Stimulated activated naive CD8-positive, alpha-beta T cell treated with anti-CD3 and anti-CD28 coated beads, Interleukin-15, amount 100 ng/mL, for 72 hours (primary cell): ENCODE data around the gene MAG.
A peak's percentile ranks its signal among the peaks of the same experiment; 100 is the strongest.

Source experiments
- ATAC-seq: fragments of 150-1000 bp; cut with Tn5 transposase; 2 replicates; pipeline ENCODE4 v1.10.0; 2021; ENCODE audit warnings: mild to moderate bottlenecking, moderate library complexity
- DNase-seq, 2 donors: peaks; one replicate each; pipeline ENCODE4 v3.0.0; 2021 to 2022
- H3K27ac Mint-ChIP-seq, 2 donors: one replicate each; pipeline ENCODE4 v1.8.0; 2022; ENCODE audit warnings: mild to moderate bottlenecking in 2 of 2, mixed read lengths in 2 of 2, moderate library complexity in 2 of 2
- H3K27me3 Mint-ChIP-seq: one replicate; pipeline ENCODE4 v1.8.0; 2022; ENCODE audit warnings: mixed read lengths
- H3K4me1 Mint-ChIP-seq: one replicate; pipeline ENCODE4 v1.8.0; 2022; ENCODE audit warnings: mild to moderate bottlenecking, mixed read lengths
- H3K4me3 Mint-ChIP-seq, 2 donors: one replicate each; pipeline ENCODE4 v1.8.0; 2022; ENCODE audit warnings: mild to moderate bottlenecking in 2 of 2, mixed read lengths in 2 of 2, moderate library complexity in 1 of 2
- H3K9me3 Mint-ChIP-seq, 2 donors: one replicate each; pipeline ENCODE4 v1.8.0; 2022; ENCODE audit warnings: mixed read lengths in 2 of 2

MAG gene

DNA sequence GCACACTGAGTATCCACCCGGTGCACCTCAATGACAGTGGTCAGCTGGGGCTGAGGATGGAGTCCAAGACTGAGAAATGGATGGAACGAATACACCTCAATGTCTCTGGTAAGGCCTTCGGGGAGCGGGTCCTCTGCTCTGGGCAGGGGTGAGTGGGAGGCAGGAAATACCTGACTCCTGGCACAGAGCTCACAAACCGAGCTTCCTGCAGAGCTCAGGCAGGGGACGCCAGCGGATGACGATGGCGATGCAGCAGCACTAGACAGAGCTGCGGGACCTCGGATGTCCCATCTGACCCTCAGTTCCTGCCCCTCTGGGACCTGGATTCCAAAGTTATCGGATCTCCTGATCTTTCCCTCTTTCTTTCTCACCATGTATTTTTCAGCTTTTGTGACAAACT is 40.9 kb downstream of the MAG start:
- Mint-ChIP-seq H3K27ac (peak overlapping the region in 1 of 2 donors; percentile 8), H3K4me1 (peaks cover 50% of the 10 kb centered on the region)

DNA sequence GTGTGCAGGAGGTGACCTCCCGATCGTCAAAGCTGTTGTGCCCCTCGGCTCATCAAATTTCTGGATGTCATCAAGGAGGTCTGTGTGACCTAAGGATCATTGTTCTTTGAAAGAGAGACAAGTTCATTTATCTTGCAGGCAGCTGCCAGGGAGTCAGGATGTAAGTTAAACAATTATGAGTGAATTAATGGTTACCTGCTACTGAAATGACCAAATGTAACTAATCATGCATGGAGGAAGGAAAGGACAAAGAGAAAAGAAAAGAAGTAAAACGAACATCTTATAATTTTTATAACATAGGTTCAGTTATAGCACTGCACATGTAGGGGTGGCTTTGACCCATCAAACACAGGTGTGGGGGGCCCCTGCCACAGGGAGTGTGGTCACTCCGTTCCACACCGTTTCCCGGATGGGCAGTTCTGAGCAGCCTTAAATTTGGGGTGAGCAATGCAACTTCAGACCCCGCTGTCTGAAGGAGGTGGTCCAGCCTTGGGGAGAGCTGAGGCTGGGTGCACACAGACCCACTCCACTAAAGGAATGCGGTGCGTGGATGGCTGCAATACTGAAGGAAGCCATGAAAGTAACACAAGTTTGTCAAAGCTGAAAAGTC is 42.3 kb downstream of the MAG start:
- peak overlapping the region in 1 of 2 donors; percentile 40 for H3K4me3 Mint-ChIP-seq
- H3K4me1 Mint-ChIP-seq, result peaks cover 37% of the 10 kb centered on the region
- H3K27ac Mint-ChIP-seq, result peak overlapping the region in 1 of 2 donors; percentile 70
- H3K27me3 Mint-ChIP-seq, result peaks cover 8% of the 10 kb centered on the region
- DNase-seq (no peak), ATAC-seq (no peak)
- no peaks in the 10 kb centered on the region for H3K9me3 Mint-ChIP-seq

More for the DNA sequence above, 40.9 kb downstream of the MAG start:
- Mint-ChIP-seq H3K4me3 (peak overlapping the region; percentile 54 to 61), H3K27me3 (peaks cover 8% of the 10 kb centered on the region), H3K9me3 (no peaks in the 10 kb centered on the region)
- peak; percentile 79 for ATAC-seq
- no peak for DNase-seq

DNA sequence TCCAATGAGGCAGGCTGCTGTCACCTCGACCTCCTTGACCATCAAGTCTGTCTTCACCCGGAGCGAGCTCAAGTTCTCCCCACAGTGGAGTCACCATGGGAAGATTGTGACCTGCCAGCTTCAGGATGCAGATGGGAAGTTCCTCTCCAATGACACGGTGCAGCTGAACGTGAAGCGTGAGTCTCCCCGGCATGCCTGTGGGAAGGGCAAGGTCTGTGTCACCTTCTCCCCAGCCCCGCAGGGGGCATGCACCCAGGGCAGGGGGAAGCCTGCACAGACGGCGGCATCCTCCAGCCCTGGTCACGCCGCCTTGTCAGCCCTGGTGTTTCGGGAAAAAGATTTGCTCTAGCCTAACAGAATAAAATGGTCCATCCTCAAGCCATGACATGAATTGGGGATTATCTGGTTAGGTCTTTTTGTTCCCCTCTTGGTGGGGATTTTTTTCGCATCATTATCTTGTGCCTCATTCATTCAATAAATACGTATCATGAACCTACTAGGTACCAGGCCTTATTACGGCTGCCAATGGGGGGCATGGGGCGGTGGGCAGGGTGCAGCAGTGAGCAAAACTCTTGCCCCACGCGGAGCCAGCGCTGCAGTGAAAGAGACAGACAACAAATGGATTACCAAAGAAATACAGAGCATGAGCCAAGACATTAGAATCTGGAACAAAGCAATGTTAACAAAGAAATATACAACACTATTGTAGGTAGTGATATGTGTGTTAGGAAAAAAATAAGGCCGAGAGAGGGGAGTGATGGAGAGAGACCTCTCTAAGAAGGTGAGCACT is 44.4 kb downstream of the MAG start:
- Mint-ChIP-seq H3K27ac (peak overlapping the region; percentile 2 to 76), H3K4me3 (no peak overlapping the region), H3K4me1 (peaks cover 31% of the 10 kb centered on the region), H3K9me3 (no peaks in the 10 kb centered on the region), H3K27me3 (peaks cover 2% of the 10 kb centered on the region)
- DNase-seq, result no peak
- ATAC-seq, result no peak

DNA sequence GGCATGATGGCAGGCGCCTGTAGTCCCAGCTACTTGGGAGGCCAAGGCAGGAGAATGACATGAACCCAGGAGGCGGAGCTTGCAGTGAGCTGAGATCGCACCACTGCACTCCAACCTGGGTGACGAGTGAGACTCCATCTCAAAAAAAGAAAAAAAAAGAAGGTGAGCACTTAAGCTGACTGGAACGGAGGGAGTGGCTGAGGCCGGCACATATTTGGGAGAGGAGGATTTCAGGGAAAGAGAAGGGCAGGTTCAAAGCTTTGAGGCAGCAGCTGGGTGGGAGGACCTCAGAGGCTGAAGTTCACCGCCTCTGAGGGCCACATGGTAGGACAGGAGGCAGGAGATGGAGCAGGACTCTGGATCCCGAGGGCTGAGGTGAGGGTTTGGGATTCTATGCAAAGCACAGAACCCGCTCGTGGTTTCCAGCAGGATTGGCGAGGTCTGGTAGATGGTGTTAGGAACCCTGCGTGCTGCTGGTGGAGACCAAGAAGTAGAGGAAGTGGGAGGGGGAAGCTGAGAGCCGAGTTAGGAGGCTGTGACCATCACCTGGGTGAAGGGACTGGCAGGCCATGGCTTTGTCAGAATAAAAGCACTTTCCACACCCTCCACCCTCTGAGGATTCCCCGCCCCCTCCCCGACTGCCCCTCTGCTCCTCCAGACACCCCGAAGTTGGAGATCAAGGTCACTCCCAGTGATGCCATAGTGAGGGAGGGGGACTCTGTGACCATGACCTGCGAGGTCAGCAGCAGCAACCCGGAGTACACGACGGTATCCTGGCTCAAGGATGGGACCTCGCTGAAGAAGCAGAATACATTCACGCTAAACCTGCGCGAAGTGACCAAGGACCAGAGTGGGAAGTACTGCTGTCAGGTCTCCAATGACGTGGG is 45.4 kb downstream of the MAG start:
- peaks cover 30% of the 10 kb centered on the region for H3K4me1 Mint-ChIP-seq
- H3K9me3 Mint-ChIP-seq, result no peaks in the 10 kb centered on the region
- H3K27me3 Mint-ChIP-seq, result peaks cover 5% of the 10 kb centered on the region
- H3K4me3 Mint-ChIP-seq, result no peak overlapping the region
- ATAC-seq (no peak), DNase-seq (no peak)
- H3K27ac Mint-ChIP-seq, result peak overlapping the region; percentile 21 to 55

DNA sequence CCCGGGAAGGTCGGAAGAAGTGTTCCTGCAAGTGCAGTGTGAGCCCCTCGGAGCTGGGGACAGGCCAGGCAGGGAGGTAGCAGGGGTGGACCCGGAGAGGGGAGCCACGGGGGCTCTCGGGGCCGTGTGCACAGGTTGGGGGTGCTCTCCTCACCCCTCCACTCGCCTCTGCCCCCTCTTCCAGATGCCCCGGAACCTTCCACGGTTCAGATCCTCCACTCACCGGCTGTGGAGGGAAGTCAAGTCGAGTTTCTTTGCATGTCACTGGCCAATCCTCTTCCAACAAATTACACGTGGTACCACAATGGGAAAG is 46.0 kb downstream of the MAG start:
- Mint-ChIP-seq H3K27me3 (peaks cover 7% of the 10 kb centered on the region), H3K27ac (peak overlapping the region in 1 of 2 donors; percentile 21), H3K9me3 (no peaks in the 10 kb centered on the region), H3K4me3 (no peak overlapping the region), H3K4me1 (peaks cover 24% of the 10 kb centered on the region)
- ATAC-seq (no peak), DNase-seq (no peak)

DNA sequence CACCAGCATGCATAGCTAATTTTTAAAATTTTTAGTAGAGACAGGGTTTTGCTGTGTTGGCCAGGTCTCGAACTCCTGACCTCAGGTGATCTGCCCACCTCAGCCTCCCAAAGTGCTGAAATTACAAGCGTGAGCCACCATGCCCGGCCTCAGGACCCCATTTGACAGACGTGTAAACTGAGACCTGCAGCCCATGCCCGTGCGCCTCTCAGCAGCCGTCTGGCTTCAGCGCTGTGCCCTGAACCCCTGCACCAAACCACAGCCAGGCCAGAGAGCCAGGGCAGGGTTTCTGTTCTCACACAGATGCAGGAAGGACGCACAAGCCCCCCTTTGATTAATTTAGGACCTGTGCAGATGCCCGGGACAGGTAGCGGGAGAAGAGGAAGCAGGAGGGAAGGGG is 48.5 kb downstream of the MAG start:
- no peak for DNase-seq
- Mint-ChIP-seq H3K9me3 (no peaks in the 10 kb centered on the region), H3K4me1 (peaks cover 2% of the 10 kb centered on the region), H3K4me3 (no peak overlapping the region), H3K27me3 (peaks cover 7% of the 10 kb centered on the region), H3K27ac (no peak overlapping the region)
- no peak for ATAC-seq

DNA sequence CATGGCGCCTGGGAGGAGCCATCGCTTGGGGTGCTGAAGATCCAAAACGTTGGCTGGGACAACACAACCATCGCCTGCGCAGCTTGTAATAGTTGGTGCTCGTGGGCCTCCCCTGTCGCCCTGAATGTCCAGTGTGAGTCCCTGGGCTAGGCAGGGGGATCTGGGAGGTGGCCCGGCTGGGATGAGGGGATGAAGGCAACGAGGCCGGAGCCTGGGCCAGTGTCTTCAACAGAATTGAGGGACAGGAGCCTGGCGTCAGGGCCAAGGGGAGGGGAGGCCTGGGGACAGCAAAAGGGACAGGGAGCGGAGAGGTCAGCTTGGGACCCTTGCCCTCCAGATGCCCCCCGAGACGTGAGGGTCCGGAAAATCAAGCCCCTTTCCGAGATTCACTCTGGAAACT is 49.0 kb downstream of the MAG start:
- DNase-seq (no peak), ATAC-seq (no peak)
- H3K27ac Mint-ChIP-seq, result peak overlapping the region in 1 of 2 donors; percentile 56
- peaks cover 8% of the 10 kb centered on the region for H3K4me1 Mint-ChIP-seq
- H3K9me3 Mint-ChIP-seq, result no peaks in the 10 kb centered on the region
- peaks cover 7% of the 10 kb centered on the region for H3K27me3 Mint-ChIP-seq
- no peak overlapping the region for H3K4me3 Mint-ChIP-seq

DNA sequence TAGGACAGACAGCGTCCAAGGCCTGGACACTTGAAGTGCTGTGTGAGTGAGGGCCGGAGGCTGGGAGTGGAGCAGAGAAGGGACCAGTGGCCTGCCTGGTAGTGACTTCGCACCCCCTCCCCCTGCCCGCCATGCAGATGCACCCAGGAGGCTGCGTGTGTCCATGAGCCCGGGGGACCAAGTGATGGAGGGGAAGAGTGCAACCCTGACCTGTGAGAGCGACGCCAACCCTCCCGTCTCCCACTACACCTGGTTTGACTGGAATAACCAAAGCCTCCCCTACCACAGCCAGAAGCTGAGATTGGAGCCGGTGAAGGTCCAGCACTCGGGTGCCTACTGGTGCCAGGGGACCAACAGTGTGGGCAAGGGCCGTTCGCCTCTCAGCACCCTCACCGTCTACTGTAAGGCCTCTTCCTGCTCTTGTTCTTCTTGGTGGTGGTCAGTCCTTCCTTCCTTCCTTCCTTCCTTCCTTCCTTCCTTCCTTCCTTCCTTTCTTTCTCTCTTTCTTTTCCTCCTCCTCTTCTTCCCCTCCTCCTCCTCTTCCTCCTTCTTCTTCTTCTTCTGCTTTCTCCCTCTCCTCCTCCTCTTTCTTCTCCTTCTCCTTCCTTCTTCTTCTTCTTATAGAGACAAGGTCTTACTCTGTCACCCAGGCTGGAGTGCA is 49.7 kb downstream of the MAG start:
- no peak for DNase-seq
- ATAC-seq, result no peak
- no peaks in the 10 kb centered on the region for H3K9me3 Mint-ChIP-seq
- H3K4me3 Mint-ChIP-seq, result no peak overlapping the region
- H3K27ac Mint-ChIP-seq, result peak overlapping the region in 1 of 2 donors; percentile 13
- H3K4me1 Mint-ChIP-seq, result peaks cover 15% of the 10 kb centered on the region
- H3K27me3 Mint-ChIP-seq, result peaks cover 7% of the 10 kb centered on the region

DNA sequence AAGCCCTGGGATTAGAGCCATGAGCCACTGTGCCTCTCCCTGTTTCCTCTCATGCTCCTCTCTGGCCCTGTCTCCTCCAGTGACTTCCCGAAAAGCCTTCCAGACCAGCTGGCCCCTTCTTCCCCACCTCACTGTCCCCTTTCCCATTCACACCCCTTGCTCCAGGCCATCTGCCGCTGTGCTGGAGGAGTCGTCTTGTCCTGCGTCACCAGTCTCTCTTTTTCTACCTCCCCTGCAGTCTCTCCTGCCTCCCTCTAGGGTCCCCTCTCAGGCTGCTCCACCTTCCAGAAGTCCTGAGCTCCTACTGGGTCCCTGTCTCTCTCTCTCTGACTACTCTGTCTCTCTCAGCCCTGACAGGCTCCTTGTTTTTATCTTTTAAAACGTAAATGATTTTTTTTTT is 50.5 kb downstream of the MAG start:
- Mint-ChIP-seq H3K27ac (peak overlapping the region in 1 of 2 donors; percentile 49), H3K9me3 (no peaks in the 10 kb centered on the region), H3K27me3 (peaks cover 7% of the 10 kb centered on the region), H3K4me1 (peaks cover 22% of the 10 kb centered on the region), H3K4me3 (no peak overlapping the region)
- ATAC-seq (no peak), DNase-seq (no peak)

DNA sequence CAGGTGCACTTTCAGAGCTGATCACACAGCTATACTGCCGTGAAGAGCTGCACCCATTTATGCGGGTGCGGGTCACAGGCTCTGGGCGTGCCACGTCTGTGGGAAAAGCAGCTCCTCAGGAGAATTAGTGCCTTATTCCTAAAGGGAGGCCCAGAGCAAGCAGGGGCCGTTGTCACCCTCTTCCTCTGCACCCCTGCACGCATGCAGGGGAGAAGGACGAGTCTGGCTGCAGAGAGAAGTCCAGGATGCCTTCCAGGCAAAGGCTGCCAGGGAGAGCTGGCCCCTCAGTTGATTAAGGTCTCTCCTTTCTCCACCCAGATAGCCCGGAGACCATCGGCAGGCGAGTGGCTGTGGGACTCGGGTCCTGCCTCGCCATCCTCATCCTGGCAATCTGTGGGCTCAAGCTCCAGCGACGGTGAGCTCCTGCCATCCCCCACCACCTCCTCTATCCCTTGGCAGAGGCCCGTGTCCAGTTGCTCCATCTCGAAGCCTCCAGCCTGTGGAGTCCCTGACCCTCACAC is 52.6 kb downstream of the MAG start:
- H3K9me3 Mint-ChIP-seq, result no peaks in the 10 kb centered on the region
- no peak overlapping the region for H3K27ac Mint-ChIP-seq
- no peak overlapping the region for H3K4me3 Mint-ChIP-seq
- DNase-seq, result peak in 1 of 2 donors; percentile 8
- peaks cover 43% of the 10 kb centered on the region for H3K4me1 Mint-ChIP-seq
- no peak for ATAC-seq
- H3K27me3 Mint-ChIP-seq, result peaks cover 11% of the 10 kb centered on the region

DNA sequence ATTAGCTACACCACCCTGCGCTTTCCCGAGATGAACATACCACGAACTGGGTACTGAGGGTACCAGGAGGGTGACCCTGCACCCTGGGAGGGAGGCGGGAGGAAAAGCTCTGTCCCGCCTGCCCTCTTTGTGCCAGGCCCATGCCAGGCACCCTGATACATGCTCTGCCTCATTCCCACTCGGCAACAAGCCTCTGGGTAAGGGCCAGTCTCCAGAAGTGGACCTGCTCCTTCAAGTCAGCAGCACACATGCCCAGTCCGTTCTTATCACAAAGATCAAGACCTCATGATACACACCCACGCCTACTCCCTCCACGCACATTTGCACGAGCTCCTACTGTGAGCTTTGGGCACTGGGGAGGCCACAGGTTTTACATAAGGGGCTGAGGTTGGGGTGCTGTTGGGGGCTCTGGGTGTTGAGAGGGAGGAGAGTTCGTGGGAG is 53.7 kb downstream of the MAG start:
- peak overlapping the region; percentile 74 to 80 for H3K4me3 Mint-ChIP-seq
- peaks cover 50% of the 10 kb centered on the region for H3K4me1 Mint-ChIP-seq
- H3K27me3 Mint-ChIP-seq, result peaks cover 19% of the 10 kb centered on the region
- H3K9me3 Mint-ChIP-seq, result no peaks in the 10 kb centered on the region
- no peak for ATAC-seq
- H3K27ac Mint-ChIP-seq, result peak overlapping the region in 1 of 2 donors; percentile 96
- peak in 1 of 2 donors; percentile 8 for DNase-seq

DNA sequence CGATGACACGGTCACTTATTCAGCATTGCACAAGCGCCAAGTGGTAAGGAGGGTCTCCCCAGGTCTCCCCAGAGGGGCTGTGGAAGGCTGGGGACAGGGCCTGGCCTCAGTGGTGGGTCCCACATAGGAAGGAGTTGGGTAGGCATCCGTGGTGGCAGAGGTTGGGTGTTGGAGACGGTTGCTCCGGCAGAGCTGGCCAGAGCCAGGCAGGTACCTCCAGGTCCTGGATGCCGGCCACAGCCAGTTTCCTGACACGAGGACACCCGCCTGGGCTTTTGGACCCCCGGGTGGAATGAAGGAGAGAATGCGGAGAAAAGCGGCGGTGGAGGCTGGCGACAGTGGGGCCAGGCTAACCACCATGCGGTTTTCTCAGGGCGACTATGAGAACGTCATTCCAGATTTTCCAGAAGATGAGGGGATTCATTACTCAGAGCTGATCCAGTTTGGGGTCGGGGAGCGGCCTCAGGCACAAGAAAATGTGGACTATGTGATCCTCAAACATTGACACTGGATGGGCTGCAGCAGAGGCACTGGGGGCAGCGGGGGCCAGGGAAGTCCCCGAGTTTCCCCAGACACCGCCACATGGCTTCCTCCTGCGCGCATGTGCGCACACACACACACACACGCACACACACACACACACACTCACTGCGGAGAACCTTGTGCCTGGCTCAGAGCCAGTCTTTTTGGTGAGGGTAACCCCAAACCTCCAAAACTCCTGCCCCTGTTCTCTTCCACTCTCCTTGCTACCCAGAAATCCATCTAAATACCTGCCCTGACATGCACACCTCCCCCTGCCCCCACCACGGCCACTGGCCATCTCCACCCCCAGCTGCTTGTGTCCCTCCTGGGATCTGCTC is 54.5 kb downstream of the MAG start:
- H3K4me3 Mint-ChIP-seq, result peak overlapping the region; percentile 74 to 80
- peaks cover 26% of the 10 kb centered on the region for H3K27me3 Mint-ChIP-seq
- ATAC-seq, result peak; percentile 61
- peaks cover 55% of the 10 kb centered on the region for H3K4me1 Mint-ChIP-seq
- peak; percentile 74 to 89 for DNase-seq
- peak overlapping the region; percentile 96 for H3K27ac Mint-ChIP-seq
- no peaks in the 10 kb centered on the region for H3K9me3 Mint-ChIP-seq

DNA sequence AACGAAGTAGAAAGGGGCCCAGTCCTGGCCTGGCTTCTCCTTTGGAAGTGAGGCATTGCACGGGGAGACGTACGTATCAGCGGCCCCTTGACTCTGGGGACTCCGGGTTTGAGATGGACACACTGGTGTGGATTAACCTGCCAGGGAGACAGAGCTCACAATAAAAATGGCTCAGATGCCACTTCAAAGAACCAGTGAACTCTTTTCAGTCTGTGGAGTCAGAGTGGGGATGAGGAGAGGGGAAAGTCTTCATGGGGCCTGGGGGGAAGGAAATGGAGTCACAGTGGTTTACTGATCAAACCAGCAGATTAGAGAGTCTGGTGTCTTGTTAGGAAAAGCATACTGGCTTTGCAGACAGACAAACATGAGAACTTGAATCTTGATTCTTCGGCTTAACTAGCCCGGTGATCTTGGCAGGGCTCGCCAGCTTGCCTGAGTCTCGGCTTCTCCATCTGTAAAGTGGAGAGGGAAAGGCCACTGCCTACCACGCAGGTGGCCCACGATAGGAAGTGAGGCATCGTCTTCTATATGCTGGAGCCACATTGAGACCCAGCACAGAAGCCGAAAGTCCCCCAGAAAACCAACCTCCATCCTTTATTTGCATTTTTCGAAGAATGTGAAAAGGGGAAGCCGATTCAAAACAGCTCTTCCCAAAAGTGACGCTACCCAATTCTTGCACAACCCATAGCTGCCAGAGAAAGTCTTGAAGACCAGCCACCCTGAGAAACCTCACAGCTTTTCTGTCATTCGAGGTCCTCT is 55.4 kb downstream of the MAG start, which contains the start of gene FFAR1:
Gene FFAR1 (plus strand): TSS at position 732 of the 759 bp plus-strand sequence. CDS start 3,650 bp downstream, outside the sequence.
- Mint-ChIP-seq H3K4me1 (peaks cover 56% of the 10 kb centered on the region), H3K9me3 (no peaks in the 10 kb centered on the region), H3K27me3 (peaks cover 26% of the 10 kb centered on the region), H3K27ac (peak within 1 kb of the TSS; percentile 96), H3K4me3 (peak within 1 kb of the TSS; percentile 74 to 80)
- ATAC-seq, result peak; percentile 82
- DNase-seq, result peak; percentile 57 to 84

DNA sequence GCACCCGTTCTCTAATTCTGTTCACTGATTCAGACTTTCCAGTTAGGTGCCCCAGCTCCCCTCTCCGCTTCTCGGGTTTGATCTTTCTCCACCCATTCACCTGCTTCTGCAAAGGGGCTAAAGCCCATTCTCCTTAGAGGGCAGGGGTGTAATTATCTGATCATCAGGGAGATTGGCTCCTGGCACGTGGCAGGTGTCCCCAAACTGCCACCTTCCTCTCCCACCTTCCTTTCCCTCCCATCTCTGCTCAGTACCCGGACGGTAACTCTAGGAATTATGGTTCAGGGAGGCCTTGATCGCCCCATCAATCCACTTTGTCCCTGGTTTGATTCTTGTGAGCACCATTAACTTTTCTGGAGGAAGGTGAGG is 56.0 kb downstream of the MAG start:
- no peak for DNase-seq
- no peaks in the 10 kb centered on the region for H3K9me3 Mint-ChIP-seq
- peaks cover 24% of the 10 kb centered on the region for H3K27me3 Mint-ChIP-seq
- H3K27ac Mint-ChIP-seq, result peak overlapping the region in 1 of 2 donors; percentile 96
- H3K4me1 Mint-ChIP-seq, result peaks cover 61% of the 10 kb centered on the region
- no peak for ATAC-seq
- H3K4me3 Mint-ChIP-seq, result peak overlapping the region; percentile 74 to 80
